ENCODE data around the gene C2CD3. TPM values are rescaled to one million over a fixed set of nuclear protein-coding genes. Genes with fewer than 3 reads are reported as not detected.

The C2CD3 gene
- total and polyA plus RNA-seq, 2 of the 4 experiments (the other 2 are of a cell fraction): 11.1 to 19.2 TPM

DNA sequence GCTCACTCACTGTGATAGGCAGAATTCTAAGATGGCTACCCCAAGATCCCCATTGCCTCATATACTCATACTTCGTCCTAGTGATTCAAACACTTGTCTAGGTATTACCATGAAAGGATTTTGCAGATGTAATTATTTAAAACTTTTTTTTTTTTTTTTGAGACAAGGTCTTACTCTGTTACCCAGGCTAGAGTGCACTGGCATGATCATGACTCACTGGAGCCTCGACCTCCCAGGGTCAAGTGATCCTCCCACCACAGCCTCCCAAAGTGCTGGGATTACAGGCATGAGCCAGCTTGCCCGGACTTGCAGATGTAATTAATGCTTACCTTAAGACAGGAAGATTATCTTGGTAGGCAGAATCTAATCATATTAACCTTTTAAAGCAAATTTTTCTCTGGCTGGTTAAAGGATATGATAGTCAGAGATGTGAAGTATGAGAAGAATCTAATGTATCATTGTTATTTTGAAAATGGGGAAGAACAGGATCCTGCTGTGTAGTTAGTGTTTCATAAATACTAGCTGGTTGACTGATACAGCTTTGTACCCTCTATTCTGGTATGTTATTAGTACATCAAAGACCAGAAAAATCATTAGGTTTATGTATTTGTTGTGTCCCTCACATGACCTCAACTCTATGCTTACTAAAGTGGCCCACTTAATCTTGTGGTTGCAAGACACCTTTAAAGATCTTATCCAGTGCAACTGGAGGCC is 35.5 kb downstream of the C2CD3 start:
- no peak overlapping the region for H3K9ac ChIP-seq (ENCODE audit: low read depth, low read length)
- peak overlapping the region; percentile 82; the same call in 1 of the 2 replicates for H3K27ac ChIP-seq (ENCODE audit: insufficient read depth, low read length)
- no peaks in the 10 kb centered on the region for H4K20me1 ChIP-seq (ENCODE audit: insufficient read depth, low read length)
- H3K18ac ChIP-seq (ENCODE audit: low read depth, low read length): peak overlapping the region; percentile 99; the same call in 1 of the 2 replicates
- H3K9me1 ChIP-seq (ENCODE audit: insufficient read depth, low read length): peaks cover 2% of the 10 kb centered on the region; the same call in 1 of the 2 replicates
- peak overlapping the region; percentile 89; the same call in 2 of the 3 replicates for H2BK15ac ChIP-seq (ENCODE audit: low read depth, low read length)
- H3K4ac ChIP-seq (ENCODE audit: low read depth, low read length): peak overlapping the region; percentile 57
- peak overlapping the region; percentile 93 for H4K5ac ChIP-seq (ENCODE audit: low read depth, low read length)
- in situ Hi-C loops (cut with MboI; ENCODE audit: low sequenced_read_pairs) (no loop called here), dilution Hi-C loops (cut with HindIII; ENCODE audit: low sequenced_read_pairs, unreplicated experiment) (no loop called here), intact Hi-C loops (cut with micrococcal nuclease) (loop anchor here (5.0 kb wide), 2 partner anchors 37 to 587 kb away; partner anchors contain the start of genes C2CD3 and PPME1)
- BruUV-seq (replicated peaks): no TSS peak
- ChIA-PET CTCF (interaction anchor here (0.9 to 1.5 kb wide), 2 partner anchors 9 to 32 kb away, joined by 3 read pairs; no protein-coding TSS in a partner anchor), POLR2A (ENCODE audit: unreplicated experiment) (interaction anchor here (0.5 kb wide), 1 partner anchor 15 kb away, joined by 3 read pairs; no protein-coding TSS in a partner anchor)
- H4K91ac ChIP-seq (ENCODE audit: insufficient read depth, low read depth, low read length): peak overlapping the region; percentile 85
- H3K56ac ChIP-seq (ENCODE audit: extremely low read depth, insufficient read depth, low read length): no peak overlapping the region
- peak; percentile 32 for DNase-seq
- peak overlapping the region; percentile 46; the same call in 1 of the 2 replicates for H2AK5ac ChIP-seq (ENCODE audit: low read depth, low read length)
- H3K27me3 ChIP-seq (ENCODE audit: control insufficient read depth, insufficient read depth, low read length): no peaks in the 10 kb centered on the region
- peak overlapping the region; percentile 93 for H2BK5ac ChIP-seq (ENCODE audit: low read depth, low read length, poor library complexity, severe bottlenecking)
- peak overlapping the region; percentile 36; the same call in 1 of the 2 replicates for H3K4me2 ChIP-seq (ENCODE audit: low read depth, low read length)
- ATAC-seq (ENCODE audit: low read depth): peak; percentile 8; the same call in 1 of the 2 replicates
- WGBS, 2 experiments (ENCODE audit: extremely low coverage in 2 of 2, insufficient read length in 1 of 2): no CpG with 5 or more reads among the region's 3 CpGs
- peaks cover 3% of the 10 kb centered on the region; the same call in 1 of the 2 replicates for H3K36me3 ChIP-seq (ENCODE audit: control insufficient read depth, insufficient read depth, low read length)
- H2BK120ac ChIP-seq (ENCODE audit: low read depth, low read length): peak overlapping the region; percentile 83
- H3K9me3 ChIP-seq (ENCODE audit: control insufficient read depth, insufficient read depth, low read length): no peaks in the 10 kb centered on the region
- peak overlapping the region; percentile 77; the same call in 1 of the 2 replicates for H3K23ac ChIP-seq (ENCODE audit: low read depth, low read length)
- no peak overlapping the region for H3K4me3 ChIP-seq (ENCODE audit: insufficient read depth, low read depth, low read length)
- H3K79me1 ChIP-seq (ENCODE audit: low read depth in 1 of 2, low read length in 2 of 2): peaks cover 2 to 15% of the 10 kb centered on the region in 2 experiments; a peak in 2 of 4 replicates
- no peak overlapping the region for H2AK9ac ChIP-seq (replicated peaks; ENCODE audit: low read depth, low read length, poor library complexity)
- TF ChIP-seq CEBPB (IDR thresholded peaks at IDR 0.05; ENCODE audit: low read depth, low read length) (0 out of 2 replicates have a peak, but pooled peaks have one; percentile 27), RFX5 (IDR thresholded peaks at IDR 0.05; ENCODE audit: low read depth, low read length) (no peak)
- peak overlapping the region; percentile 33; the same call in 1 of the 2 replicates for H3K14ac ChIP-seq (replicated peaks; ENCODE audit: low read depth, low read length)
- peak overlapping the region; percentile 70 to 81; a peak in 3 of 4 replicates for H4K8ac ChIP-seq (ENCODE audit: low read depth in 2 of 2, low read length in 2 of 2)
- peaks cover 28% of the 10 kb centered on the region for H3K4me1 ChIP-seq (ENCODE audit: control insufficient read depth, insufficient read depth, low read length)
- H2BK20ac ChIP-seq (ENCODE audit: low read depth, low read length): peak overlapping the region; percentile 66; the same call in 1 of the 2 replicates
- H2AFZ ChIP-seq (replicated peaks; ENCODE audit: low read length, poor library complexity): no peak overlapping the region
